GM10847 (cell line): Measurements from ENCODE around the gene PDE11A.

Experiments used
- POLR2A ChIP-seq: IDR thresholded peaks from 2 replicates; pipeline ENCODE4 v1.6.1; 2011; ENCODE audit not compliant: insufficient read length; ENCODE audit errors: extremely low read depth

The PDE11A gene

DNA sequence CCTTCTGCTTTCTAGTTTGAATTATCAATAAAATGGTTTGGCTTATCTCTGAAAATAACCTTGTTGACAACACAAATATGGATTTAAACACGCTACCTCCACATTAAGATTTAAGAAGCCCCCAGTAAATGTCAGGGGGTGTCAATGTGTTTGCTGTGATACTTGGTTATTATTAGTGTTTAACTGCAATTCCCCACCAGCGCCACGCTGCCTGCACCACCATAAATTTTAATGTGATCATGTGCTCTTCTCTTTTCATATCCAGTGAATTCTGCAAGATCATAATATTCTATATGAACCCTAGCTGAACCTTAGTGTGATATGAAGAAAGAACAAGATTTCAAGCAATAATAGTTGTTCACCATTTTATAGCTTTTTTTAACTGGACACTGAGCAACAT, 349.3 kb downstream of the PDE11A start:
- TF ChIP-seq POLR2A = no peak

DNA sequence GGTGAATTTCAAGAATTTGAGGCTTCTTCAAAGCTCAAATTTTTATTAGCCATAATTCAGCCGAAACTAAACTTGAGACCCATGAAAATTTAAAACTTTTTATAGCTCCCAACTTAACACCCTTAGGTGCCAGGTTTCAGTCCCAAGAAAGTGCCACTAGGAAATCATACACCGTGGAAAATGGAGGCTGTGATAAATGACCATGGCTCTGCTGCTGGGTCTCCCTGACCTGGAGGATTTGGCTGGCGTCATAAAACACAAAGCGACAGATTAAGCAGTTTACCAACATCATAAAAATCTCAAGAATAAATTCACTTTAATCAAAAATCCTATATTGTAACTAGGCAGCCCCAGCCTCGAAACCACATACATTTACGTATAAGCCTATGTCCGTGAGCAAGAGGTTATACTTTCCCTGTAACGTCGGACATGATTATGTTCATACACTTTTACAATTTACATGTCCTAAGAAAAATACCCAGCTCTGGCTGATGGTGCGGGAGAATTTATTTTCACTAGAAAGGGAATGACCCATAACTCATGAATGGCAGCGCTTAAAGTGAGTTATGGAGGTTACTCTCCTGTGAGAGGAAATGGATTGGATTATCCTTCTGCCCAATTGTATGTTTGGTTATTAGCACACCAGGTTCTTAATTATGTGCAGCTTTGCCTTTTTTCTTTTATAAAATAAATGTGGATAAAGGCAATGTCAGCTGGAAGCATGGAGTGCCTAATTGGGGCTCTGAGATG, 350.6 kb downstream of the PDE11A start:
- no peak for TF ChIP-seq POLR2A

DNA sequence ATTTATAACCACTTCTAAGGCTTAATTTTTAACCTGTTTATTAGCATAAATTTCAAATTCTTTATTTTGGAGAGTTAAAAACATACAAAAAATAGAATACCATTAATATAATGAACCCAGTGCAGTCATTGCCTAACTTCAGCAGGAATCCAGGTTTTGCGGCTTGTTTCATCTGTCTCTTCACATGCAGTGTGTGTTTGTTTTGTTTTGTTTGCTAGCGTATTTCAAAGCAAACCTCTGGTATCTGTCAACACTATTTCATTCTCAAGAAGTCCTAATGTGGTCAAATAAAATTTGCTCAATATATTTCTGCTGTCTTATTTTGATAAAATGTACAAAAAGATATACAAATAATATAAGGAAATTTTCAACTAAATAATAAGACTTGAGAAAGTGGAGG, 351.5 kb downstream of the PDE11A start:
- TF ChIP-seq POLR2A = no peak

DNA sequence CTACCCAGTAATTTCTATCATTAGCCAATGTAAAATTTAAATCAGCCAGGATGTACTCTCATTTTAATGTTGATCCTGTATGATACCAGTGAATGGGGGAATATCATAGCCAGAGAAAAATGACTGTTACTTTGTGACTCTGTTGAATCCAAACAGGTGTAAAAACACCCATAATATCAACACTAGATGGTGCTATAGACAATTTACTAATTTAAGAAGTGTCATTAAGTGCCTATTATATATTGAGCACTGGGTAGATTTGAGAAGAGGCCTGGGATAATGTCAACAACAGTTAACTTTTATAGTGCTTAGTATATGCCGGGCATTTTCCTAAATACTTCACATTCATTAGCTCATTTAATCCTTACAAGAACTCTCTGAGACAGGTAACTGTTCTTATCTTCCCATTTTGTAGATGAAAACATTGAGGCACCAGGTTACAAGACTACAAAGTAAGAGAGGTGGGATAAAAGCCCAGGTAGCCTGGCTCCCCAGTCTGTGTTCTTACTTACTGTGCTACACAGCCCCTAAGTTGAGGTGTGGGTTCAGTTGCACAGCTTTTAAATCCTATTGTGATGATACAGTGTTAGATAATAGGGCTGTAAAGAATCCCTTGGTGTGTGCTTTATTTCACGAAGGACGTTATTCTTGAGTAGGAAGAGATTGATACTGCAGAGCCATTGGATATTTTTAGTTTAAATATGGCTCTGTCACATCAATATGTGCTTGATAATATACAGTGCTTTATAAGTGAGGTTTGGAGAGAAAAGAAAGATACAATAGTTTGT, 354.6 kb downstream of the PDE11A start:
- no peak for TF ChIP-seq POLR2A

DNA sequence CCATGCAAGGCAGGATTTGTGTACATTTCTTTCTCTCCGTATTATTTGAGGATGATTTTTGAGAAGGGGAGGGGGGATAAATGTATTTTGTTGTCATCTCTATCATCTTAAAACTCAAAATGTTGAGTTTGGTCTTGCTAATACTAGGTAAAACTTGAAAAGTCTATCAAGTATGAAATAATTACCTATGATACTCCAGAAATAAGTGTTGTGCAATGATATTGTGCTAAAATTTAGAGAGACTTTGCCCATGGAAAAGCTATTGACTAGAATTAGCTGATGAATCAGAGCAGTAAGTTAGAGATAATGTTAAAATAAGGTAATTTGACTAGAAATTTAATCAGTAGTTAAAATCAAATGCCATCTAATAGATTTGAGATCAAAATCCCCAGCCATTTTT, 356.1 kb downstream of the PDE11A start:
- TF ChIP-seq POLR2A = no peak

DNA sequence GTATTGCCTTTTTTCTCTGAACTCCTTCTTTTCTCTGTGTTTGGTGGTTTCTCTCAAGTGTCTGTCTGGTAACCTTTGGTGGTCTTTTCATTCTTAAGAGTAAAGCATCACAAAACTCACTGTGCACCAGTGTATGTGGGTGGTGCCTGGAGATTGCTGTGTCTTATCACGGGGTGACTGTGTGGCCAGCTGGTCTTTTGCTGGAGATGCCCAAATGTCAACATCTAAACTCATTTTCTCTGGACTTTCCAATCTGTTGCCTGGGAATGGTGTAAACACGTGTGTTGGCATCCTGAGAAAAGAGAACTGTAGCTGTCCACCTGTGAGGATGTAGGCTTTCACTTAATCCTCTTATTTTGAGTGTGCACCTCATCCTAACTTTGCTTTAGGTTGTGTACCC, 356.8 kb downstream of the PDE11A start:
- no peak for TF ChIP-seq POLR2A

DNA sequence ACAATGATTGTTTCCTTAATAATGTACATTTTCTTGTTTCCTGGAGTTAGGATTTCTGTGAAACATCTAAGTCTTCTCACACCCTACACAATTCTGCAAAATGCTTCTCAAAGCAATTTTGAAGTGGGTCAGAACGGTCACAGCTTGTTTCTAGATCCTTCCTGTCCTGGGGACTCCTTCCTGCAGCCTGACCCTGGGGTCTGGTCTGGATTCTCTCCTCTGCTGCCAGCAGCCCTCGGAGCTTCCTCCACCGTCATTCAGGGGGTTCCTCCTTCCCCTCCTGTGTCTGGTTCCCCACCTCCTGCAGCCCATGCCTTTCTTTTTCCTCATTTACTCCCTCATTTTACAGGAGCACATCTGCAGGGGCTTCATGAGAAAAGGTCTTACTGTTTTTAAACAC, 357.9 kb downstream of the PDE11A start:
- no peak for TF ChIP-seq POLR2A

DNA sequence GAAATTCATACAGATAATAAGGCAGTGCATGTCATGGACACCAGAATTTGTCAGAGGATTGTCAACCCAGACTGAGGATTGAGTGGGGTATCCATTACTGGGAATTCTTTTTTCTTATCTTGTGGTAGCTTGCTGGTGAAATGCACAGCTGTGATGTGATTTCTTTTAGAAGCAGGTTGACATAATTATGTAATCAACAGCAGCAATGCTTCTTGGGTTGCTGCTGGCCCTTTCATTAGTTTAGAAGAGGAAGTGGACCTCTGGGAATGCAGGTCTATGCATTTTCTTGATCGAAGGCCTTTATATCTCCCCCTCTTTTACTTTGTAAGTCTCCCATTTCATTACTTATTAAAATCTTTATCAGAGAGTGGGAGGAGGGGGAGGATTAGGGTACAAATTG, 360.1 kb downstream of the PDE11A start:
- no peak for TF ChIP-seq POLR2A

DNA sequence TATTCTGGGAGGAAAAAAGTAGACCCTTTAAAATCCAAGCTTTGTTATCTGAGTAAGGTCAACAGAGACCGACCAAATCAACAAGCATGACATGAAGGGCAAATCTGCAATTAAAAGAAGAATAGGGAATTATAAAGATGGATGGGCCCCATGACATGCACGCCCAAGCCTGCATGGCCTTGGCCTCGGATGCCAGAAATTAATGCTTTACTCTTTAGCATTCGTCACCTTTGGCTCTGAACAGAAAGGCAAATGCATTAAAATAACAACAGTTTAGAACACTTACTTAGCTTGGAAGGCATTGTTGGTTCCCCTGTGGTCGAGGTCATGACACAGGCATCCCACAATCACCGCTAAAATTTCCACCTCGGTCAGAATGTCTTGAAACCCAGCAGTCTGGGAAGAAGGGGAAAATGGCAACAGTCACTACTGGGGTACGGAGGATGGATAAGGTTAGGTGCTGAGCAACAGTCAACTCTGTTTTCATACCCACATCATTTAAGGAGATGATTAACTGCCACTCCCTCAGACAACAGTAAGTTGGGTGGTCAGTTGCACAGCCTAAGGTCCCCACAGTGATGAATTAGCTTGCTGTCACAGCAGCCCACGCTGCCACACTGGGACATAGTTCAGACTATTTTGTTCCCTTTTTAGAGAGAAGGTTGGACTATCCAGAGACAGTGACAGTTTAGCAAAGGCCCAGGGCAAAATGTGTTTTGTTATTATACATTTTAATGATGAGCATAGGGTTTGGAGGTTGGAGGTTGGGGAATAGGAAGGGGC, 360.9 kb downstream of the PDE11A start:
- no peak for TF ChIP-seq POLR2A

DNA sequence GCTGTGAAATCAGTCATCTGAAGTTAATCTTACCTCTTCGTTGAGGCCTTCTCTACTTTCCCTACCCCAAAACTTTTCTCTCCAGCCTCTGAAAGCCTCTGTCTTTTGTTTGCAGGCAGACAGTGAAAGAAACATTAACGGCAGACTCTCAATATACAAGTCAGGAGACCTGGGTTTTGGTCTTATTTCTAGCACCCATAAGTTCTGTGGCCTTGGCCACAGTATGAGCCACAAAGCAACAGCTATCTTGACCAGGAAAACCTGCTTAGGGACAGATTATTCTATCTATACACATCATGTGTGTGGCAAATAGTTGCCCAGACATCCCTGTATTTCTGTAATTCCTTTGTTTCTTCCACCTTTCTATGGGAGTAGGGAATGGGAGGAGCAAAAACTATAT, 361.7 kb downstream of the PDE11A start:
- TF ChIP-seq POLR2A = no peak

DNA sequence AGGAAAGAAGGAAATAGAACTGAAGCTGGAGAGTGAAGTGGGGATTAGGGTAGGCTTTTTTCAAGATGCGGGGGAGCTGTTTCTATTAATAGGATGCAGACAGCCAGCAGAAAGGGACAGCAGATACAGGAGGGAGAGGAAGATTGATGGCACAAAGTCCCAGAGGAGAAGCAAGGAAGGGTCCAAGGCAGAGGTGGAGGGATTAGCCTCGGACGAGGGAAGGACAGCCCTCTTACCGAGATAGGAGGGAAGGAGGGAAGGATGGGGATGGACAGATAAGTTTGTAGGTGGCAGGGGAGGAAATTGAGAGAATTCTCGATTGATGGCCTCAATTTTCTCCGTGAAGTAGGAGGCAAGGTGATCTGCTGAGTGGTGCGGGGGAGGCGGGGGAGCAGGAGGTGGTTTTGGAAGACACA, 362.6 kb downstream of the PDE11A start:
- TF ChIP-seq POLR2A = no peak

DNA sequence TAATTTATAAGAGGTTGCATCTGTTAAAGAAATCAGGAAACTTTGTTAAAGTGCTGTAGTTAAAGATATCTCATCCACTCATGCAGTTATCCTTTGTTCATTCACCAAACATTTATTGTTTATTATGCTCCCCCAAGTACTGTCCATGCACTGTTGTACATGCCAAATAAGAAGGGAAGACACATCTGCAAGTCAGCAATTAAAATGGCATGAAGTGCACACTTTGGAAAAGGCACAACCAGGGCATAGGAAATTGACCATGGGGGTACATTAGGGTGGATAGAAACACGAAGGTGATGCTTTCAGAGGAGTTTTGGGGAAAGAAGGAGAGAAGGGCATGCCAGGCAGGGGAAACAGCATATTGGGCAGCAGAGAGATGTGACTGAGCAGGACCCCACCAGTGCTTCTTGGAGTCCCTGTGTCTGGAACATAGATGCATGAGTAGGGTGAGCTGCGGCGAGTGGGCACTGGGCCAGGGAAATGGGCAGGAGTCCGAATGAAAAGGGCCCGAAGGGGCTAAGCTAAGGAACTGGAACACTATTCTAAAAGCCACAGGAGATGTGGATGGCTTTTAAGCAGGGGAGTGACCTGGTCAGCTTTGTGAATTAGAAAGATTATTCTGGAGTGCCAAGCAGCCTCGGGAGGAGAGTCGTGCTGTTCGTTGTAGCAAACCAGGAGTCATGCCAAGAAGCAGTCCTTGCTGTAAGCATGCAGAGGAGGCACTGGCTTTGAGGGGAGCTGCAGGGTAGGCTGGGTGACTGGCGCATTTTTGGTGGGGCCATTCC, 363.7 kb downstream of the PDE11A start:
- no peak for TF ChIP-seq POLR2A

DNA sequence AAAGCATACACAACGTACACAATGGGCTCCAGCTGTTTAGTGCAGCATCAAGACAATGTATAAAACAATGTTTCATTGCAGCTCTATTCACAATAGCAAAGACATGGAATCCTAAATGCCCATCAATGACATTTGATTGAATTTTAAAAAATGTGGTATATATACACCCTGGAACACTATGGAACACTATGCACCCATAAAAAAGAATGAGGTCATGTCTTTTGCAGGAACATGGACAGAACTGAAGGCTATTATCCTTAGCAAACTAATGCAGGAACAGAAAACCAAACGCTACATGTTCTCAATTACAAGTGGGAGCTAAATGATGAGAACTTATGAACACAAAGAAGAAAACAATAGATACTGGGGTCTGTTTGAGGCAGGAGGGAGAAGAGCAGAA, 364.5 kb downstream of the PDE11A start:
- no peak for TF ChIP-seq POLR2A

DNA sequence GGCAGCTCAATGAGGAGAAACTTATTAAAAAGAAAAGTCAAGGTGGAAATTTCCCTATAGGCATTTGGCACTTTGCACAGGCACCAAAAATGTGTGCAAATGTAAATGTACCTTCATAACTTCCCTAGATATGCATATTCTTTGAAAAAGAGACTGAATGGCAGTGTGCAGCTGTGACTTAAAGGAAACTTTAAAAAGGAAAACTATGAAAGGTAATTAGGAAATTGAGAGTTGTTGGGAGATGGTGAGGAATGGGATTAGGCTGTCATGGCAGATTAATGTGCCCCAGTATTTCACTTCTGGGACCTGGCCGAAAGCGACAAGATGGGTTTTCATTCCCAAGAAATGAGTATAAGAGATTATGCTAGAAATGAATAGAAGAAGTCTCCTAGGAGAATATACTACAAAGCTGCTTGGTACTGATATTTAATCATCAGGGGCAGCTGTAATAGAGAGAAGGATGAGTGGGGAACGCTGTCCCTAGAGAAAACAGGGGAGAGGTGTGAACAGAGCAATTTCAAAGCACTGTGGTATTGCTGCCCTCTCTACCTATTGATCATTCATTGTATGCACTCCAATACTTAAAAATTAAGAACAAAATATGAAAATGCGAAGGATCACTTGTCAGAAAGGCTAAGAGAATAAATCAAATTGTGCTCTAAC, 366.9 kb downstream of the PDE11A start:
- no peak for TF ChIP-seq POLR2A

DNA sequence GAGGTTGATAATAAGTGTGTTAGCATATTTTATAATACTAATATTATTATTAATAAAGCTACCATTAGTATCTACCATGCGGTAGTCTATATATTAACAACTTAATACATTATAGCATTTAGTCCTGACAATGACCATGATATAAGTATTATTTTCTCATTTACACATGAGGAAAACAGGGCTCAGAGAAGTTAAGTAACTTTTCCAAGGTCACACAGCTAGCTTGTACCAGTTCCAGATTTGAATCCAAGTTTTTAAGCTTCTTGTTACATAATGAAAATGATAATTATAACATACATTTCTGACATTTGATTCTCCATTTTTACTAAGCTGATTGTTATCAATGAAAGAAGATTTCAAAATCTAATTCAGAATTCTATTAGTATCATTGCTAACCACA, 369.4 kb downstream of the PDE11A start:
- TF ChIP-seq POLR2A = no peak

DNA sequence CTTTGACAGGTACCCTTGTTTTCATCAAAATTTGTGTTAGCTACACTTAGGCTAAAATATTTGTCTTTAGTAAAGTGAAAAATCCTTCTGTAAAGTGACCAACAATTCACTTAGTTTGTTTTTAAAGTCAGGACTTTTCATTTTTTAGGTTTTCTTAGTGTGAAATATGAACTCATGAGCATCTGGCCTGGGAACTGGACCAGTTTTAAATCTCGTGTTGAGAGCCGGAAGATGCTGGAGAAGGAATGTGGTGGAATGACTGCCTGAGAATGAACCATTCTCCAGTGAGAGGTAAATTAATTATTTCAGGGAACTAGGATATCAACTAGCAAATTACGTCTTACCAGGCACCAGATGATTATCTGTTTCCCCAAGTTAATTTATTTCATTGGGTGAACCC, 374.3 kb downstream of the PDE11A start:
- no peak for TF ChIP-seq POLR2A
